Measurements from ENCODE around the gene ALDH3A1. TPM values are rescaled to one million over a fixed set of nuclear protein-coding genes. Genes with fewer than 3 reads are reported as not detected.

ALDH3A1 gene
- total and polyA plus RNA-seq, 12 donors: 0.12 to 1.5 (median 0.44) TPM; not detected in 8

DNA sequence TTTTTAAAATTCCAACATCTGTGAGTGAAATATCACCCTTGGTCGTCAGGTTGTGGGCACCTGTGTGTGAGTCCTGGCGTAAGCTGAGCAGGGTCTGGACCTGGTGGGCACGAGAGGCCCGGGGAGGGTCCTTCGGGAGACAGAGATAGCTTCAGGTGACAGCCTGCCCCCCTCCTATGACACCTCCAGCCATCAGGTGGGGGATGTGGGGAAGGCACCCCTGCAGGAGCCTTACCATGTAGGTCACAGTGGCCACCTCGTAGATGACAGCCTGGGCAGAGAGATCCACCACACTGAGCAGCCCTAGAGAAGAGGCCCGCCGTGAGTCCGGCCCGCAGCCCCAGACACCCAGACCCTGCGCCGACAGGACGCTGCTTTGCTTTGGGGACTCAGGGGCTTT, 42.9 kb downstream of the ALDH3A1 start:
- Histone ChIP-seq H3K36me3 (no peaks in the 10 kb centered on the region), H3K27ac (no peak overlapping the region), H3K4me1 (peaks cover 0 to 28% (median 20%) of the 10 kb centered on the region in 9 donors), H3K9me3 (no peaks in the 10 kb centered on the region), H3K27me3 (no peaks in the 10 kb centered on the region), H3K4me3 (no peak overlapping the region)
- ATAC-seq (no peak), DNase-seq (no peak)
- intact Hi-C loops (cut with DNase I): loop anchor here in 2 of 10 donors (10.0 kb wide), 2 partner anchors 50 to 60 kb away; no protein-coding TSS in a partner anchor
- 88 to 90% methylated on average over 13 of the region's 13 CpGs for WGBS, 2 donors
- TF ChIP-seq, protein P1, sequence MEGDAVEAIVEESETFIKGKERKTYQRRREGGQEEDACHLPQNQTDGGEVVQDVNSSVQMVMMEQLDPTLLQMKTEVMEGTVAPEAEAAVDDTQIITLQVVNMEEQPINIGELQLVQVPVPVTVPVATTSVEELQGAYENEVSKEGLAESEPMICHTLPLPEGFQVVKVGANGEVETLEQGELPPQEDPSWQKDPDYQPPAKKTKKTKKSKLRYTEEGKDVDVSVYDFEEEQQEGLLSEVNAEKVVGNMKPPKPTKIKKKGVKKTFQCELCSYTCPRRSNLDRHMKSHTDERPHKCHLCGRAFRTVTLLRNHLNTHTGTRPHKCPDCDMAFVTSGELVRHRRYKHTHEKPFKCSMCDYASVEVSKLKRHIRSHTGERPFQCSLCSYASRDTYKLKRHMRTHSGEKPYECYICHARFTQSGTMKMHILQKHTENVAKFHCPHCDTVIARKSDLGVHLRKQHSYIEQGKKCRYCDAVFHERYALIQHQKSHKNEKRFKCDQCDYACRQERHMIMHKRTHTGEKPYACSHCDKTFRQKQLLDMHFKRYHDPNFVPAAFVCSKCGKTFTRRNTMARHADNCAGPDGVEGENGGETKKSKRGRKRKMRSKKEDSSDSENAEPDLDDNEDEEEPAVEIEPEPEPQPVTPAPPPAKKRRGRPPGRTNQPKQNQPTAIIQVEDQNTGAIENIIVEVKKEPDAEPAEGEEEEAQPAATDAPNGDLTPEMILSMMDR (IDR thresholded peaks at IDR 0.05): no peak

DNA sequence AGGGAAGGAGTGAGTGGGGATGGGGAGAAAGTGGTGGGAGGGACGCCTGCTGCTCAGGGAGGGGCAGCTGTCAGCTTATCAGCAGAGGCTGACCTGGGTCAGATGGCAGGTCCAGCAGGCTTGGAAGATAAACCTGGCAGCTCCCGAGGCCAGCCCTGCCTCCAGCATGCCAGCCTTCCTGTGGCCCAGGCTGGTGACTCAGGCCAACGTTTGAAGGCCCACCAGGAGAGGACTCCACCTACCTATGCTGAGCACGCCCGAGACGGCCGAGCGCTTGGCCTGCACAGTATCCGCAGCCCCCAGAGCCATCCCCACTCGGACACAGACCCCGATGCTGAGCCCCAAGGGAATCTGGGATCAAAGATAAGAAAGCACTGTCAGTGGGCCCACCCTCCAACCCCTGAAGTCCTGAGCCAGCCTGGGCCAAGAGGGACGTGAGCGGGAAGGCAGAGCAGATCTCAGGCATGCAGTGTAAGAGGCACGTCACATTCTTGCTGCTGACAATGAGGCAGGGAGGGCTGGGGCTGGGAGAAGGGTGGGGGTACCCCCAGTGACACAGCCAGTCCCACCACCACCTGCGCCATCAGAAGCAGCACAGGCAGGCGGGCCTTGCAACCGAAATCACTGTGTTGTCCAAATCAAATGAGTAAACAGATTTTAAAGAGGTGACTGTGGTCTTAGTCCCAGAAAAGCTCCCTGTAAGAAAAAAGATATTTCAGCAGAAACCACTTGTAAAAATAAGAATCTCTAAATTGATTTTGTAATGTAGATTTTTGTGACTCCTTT, 44.1 kb downstream of the ALDH3A1 start:
- Histone ChIP-seq H3K4me1 (peaks cover 0 to 28% (median 20%) of the 10 kb centered on the region in 9 donors), H3K4me3 (no peak overlapping the region), H3K9me3 (no peaks in the 10 kb centered on the region), H3K36me3 (no peaks in the 10 kb centered on the region), H3K27ac (peak overlapping the region in 7 of 10 donors; percentile 5 to 71 (median 67)), H3K27me3 (no peaks in the 10 kb centered on the region)
- 51 to 58% methylated on average over 17 of the region's 17 CpGs for WGBS, 2 donors
- intact Hi-C loops (cut with DNase I): loop anchor here in 2 of 10 donors (10.0 kb wide), 2 partner anchors 51 to 61 kb away; no protein-coding TSS in a partner anchor
- peak in 1 of 2 donors; percentile 33 for DNase-seq
- peak; percentile 39 to 75 (median 54) for ATAC-seq
- TF ChIP-seq, protein P1 (IDR thresholded peaks at IDR 0.05): peak in 2 of 9 donors; percentile 11 to 16

DNA sequence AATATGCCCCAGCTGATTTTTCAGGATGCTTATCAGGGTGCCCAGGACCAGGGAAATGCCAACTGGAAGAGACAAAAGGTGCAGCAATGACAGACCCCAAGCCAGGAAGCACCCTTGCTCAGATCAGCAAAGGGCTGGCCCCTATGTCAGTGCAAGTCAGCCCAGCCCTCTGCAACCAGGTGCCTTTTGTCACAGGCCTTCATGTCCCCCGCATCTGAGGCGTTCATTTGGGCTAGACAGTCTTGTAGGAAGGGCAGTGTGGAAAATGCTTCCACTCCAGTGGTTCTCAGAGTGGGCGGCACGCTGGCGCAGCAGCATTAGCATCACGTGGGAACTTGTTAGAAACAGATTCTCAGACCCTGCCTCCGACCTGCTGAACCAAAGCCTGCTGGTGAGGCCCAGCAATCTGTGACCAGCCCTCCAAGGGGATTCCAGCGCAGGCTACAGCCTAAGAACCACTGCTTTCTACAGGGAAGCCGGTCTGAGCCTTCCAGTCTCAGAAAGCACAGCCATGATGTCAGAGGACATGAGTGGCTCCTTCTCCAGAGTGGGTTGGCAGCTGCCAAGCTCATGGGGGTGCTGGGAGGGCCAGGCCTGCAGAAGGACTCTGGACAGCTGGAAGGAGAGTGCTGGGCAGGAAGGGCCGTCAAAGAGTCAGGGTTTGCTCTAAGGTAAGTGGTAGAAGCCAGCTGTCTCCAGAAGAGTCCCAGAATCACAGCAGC, 44.8 kb downstream of the ALDH3A1 start:
- peak; percentile 21 to 73 (median 56) for ATAC-seq
- DNase-seq: no peak
- TF ChIP-seq, protein P1 (IDR thresholded peaks at IDR 0.05): no peak
- H3K27ac ChIP-seq: peak overlapping the region in 7 of 10 donors; percentile 5 to 71 (median 67)
- intact Hi-C loops (cut with DNase I): loop anchor here in 2 of 10 donors (10.0 kb wide), 2 partner anchors 52 to 62 kb away; no protein-coding TSS in a partner anchor
- no peaks in the 10 kb centered on the region for H3K9me3 ChIP-seq
- H3K36me3 ChIP-seq: no peaks in the 10 kb centered on the region
- peaks cover 0 to 28% (median 20%) of the 10 kb centered on the region in 9 donors for H3K4me1 ChIP-seq
- 59 to 60% methylated on average over 10 of the region's 10 CpGs for WGBS, 2 donors
- H3K4me3 ChIP-seq: no peak overlapping the region
- H3K27me3 ChIP-seq: no peaks in the 10 kb centered on the region

DNA sequence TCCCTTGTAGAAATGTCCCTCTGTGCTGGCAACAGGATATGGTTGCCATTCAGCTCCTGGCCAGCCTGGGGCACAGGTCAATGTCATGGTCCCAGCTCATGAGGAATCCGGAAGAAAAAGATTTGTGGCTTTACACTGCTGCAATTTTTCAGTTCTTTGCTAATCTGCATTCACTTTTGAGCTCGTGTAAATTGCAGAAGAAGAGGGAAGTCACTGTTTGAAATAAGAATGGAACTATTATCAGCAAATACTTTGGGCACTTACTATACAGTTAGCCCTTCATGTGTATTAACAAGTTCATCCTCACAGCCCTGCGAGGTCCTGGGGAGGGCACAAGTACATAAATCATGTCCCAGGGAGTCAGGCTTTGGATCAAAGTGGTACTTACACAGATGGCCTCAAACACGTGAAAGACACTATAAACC, 45.9 kb downstream of the ALDH3A1 start:
- no peak for ATAC-seq
- intact Hi-C loops (cut with DNase I): loop anchor here in 2 of 10 donors (10.0 kb wide), 2 partner anchors 53 to 63 kb away; no protein-coding TSS in a partner anchor
- 78 to 82% methylated on average over 4 of the region's 4 CpGs for WGBS, 2 donors

More for the DNA sequence above, 45.9 kb downstream of the ALDH3A1 start:
- H3K36me3 ChIP-seq: no peaks in the 10 kb centered on the region
- H3K4me3 ChIP-seq: no peak overlapping the region
- DNase-seq: no peak
- H3K9me3 ChIP-seq: no peaks in the 10 kb centered on the region
- H3K4me1 ChIP-seq: peaks cover 0 to 28% (median 20%) of the 10 kb centered on the region in 9 donors
- H3K27ac ChIP-seq: no peak overlapping the region
- H3K27me3 ChIP-seq: no peaks in the 10 kb centered on the region
- TF ChIP-seq, protein P1 (IDR thresholded peaks at IDR 0.05): no peak
